ENCODE data around the gene C19orf85.
A peak's percentile ranks its signal among the peaks of the same experiment; 100 is the strongest.
"Not testable (repeated sequence)": the region's sequence is repeated elsewhere in the genome, so short reads cannot be mapped to it uniquely, and the experiment has no call there.

Gene C19orf85

DNA sequence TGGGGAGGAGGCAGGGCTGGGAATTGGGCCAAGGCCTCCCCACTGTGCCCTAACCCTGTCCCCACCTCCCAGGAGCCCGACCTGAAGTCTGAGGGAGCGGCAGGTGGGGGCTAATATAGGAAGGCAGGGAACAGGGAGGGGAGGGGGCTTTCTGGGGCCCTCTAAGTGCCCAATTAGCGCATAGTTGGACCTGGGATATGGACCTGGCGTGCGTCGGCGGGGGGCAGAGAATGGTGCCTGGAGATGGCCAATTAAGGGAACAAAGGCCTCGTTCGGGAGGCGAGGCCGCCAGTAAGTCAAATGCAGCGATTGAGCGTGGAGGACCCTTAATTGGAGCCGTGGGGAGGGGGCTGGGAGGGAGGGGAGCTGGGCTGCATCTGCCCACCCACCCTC, at the start of gene C19orf85:
Gene C19orf85 (minus strand): TSS at position 90 of the 393 bp plus-strand sequence. CDS start 197 bp downstream, outside the sequence.
- FAIRE-seq = no peak

DNA sequence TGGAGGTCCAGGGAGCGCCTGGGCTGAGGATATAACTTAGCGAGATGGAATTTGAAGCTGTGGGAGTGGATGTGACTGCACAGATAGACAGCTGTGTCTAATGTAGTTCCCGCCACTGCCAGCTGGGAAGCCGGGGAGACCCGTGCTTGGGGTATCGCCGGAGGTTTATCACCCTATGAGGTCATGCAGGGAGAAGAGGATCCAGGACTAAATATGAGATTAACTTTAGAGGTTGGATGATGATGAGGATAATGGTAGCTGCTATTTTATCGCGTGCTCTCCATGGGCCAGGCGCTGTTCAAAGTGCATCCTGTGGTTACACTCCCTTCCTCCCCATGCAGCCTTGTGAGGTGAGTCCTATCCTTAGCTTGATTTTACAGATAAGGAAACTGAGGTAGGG, 43.6 kb upstream of the C19orf85 start:
- FAIRE-seq = no peak

DNA sequence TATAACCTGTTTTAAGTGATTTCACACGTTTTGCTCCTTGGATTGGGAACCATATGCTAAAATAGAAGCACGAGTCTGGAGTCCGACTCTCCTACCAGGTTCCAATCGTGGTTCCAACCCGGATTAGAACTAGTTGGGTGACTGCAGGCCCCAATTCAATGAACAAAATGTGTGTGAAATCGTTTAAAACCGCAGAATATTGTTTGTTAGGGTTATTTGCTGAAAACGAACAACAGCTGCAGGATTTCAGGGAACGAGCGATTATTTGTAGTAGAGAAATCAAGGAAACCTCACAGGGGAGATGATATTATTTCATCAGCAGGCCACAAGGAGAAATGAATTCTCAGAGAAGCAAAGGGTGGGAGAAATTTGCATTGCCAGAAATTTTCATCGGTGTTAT, 40.4 kb upstream of the C19orf85 start:
- no peak for FAIRE-seq

DNA sequence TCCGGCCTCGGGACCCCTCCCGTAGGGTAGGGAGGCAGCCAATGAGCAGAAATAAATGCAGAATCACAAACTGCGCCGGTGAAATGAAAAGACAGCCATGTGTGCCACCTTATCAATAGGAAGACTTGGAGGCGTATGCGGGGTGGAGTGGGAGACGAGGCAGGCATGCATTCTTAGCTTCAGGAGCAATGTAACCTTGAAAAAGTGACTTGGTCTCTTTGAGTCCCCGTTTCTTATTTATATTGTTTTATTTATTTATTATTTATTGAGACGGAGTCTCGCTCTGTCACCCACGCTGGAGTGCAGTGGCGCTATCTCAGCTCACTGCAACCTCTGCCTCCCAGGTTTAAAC, 39.7 kb upstream of the C19orf85 start:
- no peak for FAIRE-seq

DNA sequence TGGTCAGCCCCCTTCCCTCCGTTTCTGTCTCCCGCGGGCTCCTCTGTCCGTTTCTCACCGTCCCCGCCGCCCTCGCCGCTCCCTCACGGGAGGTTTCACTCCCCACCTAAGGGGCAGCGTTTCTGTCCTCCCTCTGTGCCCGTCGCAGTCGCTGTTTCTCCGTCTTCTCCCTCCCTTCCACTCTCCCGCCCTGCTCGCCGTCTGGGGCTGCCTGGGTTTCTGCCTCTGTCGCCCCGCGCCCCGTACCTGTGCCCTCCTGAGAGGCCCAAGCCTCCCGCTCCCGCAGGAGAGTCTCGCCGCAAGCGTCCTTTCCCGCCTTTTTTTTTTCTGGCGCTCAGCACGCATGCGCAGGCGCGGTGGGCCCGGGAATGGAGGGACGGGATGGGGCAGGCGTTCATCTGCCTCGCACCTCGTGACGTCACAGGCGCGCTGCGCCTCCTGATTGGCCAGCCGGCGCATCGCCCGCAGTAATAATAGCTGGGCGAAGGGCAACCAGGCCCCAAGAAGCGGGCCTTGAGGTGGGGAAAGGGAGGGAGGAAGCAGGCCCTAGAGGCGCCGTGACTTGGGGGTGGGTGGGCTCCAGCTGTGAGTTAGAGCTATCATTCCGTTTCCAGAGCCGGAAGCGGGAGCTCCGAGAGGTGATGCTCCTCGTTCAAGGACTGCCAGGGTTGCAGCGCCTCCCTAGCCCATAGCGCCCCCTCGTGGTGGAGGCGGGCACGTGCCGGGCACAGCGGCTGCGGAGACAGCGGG, 39.1 kb upstream of the C19orf85 start:
- peak; percentile 75 for FAIRE-seq

DNA sequence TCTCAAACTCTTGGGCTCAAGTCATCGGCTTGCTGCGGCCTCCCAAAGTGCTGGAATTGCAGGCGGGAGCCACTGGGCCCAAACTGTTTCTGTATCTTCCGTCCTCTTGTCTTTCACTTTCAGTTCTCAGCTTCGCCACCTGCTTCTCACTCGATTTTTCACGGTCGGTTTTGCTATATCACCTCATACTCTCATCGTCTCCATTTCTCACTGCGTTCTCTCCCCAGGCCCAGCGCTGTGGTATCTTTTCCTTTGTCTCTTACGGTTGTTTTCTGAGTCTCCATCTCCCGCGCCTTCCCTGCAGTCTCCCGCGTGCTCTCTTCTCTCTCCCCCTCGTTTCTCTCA, 38.6 kb upstream of the C19orf85 start:
- FAIRE-seq = no peak

DNA sequence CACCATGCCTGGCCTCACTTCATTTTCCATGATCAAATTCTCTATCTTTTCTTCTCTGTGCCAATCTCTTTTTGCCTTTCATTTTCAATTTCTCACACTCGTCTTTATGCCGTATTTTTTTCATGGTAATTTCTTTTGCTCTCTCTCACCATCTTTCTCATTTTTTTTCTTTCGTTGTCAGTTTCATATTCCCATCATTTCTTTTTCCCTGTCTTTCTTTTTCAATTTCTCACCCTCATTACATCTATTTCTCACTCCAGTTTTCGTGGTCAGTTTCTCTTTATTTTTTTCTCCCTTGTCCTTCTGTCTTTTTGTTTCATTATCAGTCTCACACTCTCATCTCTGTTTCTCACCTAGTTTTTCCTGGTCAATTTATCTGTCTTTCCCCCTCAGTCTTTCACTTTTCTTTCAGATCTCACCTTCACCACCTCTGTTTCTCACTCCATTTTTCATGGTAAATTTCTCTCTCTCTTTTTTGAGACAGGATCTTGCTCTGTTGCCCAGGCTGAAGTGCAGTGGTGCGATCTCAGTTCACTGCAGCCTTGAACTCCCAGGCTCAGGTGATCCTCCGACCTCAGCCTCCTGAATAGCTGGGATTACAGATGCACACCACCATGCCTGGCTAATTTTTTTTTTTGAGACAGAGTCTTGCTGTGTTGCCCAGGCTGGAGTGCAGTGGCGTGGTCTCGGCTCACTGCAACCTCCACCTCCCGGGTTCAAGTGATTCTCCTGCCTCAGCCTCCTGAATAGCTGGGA, 37.8 kb upstream of the C19orf85 start:
- FAIRE-seq = no peak

DNA sequence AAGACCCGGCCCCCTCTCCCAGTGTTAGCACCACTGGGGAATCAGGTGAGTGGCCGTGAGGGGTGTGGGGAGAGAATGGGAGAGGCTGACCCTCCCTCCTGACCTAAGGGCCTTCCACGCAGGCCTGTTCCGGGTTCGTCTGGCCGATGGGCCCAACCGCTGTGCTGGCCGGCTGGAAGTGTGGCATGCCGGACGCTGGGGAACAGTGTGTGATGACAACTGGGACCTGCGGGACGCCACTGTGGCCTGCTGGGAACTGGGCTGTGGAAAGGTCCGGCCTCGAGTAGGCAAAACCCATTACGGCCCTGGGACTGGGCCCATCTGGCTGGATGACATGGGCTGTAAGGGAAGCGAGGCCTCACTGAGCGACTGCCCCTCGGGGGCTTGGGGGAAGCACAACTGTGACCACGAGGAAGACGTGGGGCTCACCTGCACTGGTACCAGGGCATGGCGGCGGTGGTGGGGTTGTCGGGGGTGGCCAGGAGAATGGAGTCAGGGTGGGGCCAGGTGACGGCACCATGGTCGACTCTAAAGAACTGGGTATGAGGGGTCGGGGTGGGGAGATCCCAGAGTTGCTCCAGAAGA, 35.9 kb upstream of the C19orf85 start:
- no peak for FAIRE-seq

DNA sequence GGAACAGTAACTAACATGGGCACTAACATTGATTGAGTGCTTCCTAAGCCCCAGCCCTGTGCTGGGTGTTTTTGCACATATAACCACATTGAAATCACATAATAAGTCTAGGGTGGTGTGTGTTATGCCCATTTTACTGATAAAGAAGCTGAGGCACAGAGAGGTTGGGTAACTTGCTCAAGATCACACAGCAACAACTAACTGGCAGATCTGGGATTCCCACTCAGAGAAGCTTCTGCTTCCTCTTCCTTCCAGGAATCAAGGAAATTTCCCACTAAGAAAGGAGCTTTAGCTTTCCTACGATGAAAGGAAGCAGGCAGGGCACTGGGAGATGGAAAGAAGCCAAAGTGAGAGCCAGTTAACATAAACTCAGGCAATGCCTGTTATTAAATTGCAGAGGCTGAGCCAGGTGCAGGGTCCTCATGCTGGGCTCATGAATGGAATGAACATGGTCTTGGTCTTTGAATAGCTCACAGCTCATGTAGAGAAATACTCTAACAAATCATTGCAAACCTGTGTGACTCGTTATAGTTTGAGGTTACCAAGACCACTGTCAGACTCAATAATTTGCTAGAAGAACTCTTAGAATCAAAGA, 33.8 kb upstream of the C19orf85 start:
- no peak for FAIRE-seq

DNA sequence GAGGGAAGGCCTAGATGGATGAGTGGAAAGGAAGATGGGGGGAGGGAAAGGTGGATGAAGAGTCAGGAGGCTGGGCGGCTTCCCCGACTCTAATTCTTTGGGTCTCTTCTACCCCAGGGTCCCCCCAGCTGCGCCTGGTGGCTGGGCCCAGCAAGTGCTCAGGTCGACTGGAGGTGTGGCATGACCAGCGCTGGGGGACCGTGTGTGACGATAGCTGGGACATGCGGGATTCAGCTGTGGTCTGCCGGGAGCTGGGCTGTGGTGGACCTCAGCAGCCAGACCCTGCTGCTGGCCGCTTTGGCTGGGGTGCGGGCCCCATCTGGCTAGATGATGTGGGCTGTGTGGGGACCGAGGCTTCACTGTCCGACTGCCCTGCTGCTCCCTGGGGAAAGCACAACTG, 33.2 kb upstream of the C19orf85 start:
- FAIRE-seq = no peak

DNA sequence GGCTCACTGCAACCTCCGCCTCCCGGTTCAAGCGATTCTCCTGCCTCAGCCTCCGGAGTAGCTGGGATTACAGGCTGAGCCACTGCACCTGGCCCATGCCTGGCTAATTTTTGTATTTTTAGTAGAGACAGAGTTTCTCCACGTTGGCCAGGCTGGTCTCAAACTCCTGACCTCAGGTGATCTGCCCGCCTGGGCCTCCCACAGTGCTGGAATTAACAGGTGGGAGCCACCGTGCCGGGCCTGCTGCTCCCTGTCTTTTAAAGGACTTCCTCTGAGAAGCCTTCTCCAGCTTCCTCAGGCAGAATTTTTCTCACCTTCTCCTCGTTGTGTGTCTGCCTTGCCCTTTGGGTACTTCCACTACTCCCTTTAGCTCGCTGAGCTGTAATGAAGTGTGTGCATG, 32.3 kb upstream of the C19orf85 start:
- not testable (repeated sequence) for FAIRE-seq

DNA sequence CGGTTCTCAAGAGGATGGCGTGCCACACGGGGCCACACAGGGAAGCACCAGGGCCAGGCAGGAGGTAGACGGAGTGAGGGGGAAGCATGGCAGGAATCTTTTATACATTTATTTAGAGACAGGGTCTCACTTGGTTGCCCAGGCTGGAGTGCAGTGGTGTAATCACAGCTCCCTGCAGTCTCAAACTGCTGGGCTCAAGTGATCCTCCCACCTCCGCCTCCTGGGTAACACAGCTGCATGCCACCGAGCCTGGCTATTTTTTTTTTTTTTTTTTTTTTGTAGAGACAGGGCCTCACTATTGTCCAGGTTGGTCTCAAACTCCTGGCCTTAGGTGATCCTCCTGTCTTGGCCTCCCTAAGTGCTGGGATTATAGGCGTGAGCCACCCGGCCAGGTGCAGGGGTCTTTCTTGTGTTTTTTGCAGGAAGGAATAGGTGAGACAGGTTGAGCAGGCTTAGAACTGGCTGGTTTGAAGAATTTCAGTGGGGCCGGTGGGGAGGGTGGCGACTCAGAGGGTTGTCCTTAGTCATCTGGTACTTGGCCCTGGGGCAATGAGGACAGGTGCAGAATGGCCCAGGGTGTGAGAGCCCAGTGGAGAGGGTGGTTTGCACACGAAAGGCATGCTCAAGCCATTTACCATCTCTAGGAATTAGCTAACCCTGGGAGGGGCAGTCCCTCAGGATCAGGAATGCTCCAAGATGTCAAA, 31.2 kb upstream of the C19orf85 start:
- FAIRE-seq = no peak

DNA sequence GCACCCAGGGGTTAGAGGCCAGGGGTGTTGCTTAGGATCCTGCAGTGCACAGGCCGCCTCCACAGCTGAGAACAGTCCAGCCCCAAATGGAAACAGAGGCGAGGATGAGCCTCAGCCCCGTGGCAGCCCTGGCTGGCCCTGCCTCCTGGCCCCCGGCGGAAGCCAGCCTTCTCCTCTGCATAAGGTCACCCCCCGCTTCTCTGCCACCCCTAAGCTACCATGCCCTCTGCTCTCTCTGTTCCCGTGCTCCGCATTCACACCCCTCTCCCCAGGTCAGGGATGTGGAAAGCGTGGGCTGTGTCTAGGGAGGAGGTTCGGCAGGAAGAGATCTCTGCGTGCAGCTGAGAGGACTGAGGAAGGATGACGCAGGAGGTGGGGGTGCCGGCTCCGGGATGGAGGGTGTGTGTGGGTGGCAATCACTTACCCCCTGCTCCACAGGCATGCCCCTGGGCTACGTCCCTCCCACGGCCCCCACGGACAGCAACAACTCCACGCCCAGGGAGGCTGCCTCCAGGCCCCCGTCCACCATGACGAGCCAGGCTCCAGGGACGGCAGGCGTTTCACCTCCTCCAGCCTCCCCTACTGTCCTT, 29.7 kb upstream of the C19orf85 start:
- no peak for FAIRE-seq

DNA sequence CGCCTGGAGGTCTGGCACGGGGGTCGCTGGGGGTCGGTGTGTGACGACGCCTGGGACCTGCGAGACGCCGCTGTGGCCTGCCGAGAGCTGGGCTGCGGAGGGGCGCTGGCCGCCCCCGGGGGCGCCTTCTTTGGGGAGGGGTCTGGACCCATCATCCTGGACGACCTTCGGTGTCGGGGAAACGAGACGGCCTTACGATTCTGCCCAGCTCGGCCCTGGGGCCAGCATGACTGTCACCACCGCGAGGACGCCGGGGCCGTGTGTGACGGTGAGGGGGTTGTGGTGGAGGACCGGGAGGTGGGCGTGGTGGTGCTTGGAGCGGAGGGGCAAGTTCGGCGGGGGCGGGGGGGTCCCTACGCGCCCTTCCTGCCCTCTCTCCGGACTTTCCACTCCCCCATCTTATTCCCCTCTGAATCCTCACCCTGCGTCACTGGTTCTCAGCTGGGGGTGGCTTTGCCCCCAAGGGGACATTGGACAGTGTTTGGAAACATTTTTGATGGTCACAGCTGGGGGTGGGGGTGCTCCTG, 29.2 kb upstream of the C19orf85 start:
- FAIRE-seq = no peak

DNA sequence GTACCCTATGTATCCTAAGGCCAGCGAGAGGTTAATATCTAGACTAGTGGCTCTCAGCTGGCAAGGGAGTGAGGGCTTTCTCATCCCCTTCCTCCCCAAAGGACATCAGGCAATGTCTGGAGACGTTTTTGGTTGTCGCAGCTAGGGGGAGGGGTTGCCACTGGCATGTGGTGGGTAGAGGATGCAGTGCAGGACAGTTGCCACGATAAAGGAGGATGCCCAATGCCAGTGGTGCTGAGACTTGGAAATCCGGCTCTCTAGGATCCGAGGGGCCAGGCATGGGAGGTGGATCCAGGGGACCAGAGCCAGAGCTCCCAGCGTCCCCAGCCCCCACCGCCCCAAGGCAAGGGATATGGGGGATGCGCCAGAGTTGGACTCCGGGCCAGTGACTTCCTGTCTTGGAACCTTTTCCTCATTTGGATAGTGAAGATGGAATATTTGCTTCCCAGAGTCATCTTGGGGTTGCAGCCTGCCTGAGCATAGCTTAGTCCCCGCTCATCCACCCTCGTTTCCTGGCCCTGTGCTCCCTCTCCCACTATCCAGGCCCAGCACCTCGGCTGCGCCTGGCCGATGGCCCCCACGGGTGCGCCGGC, 28.6 kb upstream of the C19orf85 start:
- no peak for FAIRE-seq

DNA sequence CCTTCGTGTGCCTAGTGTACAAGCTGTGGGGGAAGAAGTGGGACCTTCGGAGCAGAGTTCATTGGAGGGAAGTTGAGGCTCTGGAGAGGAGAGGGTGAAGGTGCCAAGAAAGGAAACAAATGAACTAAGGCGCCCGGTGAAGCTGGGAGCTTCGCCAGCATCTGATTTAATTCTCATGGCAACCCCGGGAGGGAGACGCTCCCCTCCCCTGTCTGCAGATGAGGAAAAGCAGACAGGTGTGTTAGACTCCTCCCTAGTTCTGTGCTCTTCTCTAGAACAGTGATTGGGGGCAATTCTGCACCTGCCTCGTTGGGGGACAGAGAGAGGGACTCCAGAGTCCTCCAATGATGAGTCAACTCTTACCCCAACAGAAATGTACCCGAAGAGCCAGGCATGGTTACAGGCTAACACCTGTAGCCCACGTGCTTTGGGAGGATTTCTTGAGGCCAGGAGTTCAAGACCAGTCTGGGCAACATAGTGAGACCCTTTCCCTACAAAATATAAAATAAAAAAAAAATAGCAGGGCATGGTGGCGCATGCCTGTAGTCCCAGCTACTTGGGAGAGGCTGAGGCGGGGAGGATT, 27.9 kb upstream of the C19orf85 start:
- FAIRE-seq = no peak

DNA sequence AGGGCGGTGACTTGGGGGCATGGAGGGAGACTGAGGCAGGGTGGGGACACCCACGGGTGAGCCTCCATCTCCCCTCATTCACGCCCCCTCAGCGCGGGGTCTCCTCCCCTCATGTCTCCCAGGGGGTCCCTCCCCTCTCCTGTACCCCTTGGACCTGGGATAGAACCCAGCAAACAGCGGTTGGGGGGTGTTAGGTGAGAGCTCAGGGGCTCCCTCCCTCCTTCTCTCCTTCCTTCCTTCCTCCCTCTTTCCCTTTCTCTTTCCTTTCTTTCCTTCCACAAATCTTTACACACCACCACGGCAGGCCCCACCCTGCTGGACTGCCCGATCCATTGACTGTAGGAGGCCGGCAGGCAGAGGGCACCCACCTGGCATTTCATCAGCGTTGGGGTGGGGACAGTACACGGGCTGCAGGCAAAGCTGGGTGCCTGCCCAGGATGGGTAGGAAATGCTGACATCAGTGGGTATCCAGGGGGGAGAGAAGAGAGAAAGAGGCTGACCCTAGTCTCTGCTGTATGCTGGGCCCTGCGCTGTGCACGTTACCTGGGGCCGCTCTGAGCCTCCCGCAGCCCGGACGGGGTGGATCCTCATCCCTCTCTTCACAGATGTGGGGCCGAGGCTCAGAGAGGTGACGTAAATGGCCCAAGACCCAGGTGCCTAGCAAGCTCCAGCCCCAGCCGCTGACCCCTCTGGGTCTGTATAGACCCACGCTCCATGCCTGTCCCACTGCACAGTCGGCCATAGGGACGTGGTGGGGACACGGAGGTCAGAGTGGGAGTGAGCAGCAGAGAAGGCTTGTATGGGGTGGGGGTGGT, 27.2 kb upstream of the C19orf85 start:
- FAIRE-seq = no peak

DNA sequence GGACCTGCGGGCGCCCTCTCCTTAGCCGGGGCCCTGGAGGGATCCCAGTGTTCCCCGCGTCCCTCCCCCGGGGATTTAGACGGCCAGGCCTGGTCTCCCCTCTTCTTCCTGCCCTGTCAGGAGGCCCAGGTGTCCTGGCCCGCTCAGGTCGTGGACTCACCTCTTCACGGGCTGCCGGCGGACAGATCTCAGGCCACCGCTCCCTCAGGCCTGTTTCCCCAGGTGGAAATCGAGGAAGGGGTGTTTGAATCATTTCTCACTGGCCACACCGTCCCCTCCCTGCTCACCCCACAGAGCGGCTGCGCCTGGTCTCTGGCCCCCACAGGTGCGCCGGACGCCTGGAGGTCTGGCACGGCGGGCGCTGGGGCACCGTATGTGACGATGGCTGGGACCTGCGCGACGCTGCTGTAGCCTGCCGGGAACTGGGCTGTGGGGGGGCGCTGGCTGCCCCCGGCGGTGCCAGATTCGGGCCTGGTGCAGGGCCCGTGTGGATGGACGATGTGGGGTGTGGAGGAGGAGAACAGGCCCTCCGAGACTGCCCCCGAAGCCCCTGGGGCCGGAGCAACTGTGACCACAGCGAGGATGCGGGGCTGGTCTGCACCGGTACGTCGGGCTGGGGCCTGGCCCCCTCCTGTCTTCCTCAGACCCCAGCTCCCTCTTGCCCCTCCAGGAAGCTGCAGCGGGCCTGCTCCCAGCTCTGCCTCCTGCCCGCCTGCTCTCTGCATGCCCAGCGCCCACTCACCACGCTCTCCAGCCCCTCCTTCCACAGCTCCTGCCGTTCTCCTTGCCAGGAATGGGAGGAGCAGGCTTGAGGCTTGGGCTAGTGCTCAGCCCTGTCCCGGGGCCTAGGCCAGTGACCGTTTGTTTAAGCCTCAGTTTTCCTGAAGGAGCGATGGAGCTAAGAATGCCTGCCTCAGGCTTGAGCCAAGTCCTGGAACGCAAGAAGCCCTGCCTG, 26.2 kb upstream of the C19orf85 start:
- FAIRE-seq = no peak

DNA sequence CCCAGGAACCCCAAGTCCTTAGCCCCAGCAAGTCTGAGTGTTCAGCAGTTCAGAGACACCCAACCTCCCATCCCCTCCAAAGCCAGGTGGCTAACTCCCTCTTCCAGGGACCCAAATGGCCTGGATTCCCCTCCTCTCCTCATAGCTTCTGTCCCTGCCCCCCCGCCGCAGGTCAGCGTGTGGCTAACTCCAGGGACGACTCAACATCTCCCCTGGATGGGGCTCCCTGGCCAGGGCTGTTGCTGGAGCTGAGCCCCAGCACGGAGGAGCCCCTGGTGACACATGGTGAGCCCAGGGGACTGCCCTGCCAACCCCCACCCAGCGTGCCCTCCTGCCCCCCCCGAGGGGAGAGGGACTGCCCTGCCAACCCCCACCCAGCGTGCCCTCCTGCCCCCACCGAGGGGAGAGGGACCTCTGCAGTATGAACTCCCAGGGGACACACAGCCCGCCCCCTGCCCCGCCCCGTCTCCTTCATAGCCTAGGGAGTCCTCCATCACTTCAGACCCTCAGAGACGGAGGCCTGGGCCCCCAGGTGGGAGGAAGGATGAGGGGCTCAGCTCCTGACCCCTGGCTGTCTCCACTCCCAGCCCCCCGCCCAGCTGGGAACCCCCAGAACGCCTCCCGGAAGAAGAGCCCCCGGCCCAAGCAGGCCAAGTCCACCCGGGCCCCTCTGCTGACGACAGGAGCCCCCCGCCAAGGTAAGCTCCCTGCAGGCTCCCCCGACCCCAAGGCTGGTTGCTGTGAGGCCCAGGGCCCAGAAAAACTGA, 25.3 kb upstream of the C19orf85 start:
- no peak for FAIRE-seq

All from G401.6 (cell line).